ENCODE results near the gene ABHD17A. TPM values are rescaled to one million over a fixed set of nuclear protein-coding genes. Genes with fewer than 3 reads are reported as not detected.

ABHD17A gene
- polyA plus RNA-seq, 12 donors = 35.7 to 74.2 (median 41.6) TPM; not detected in 1

- no peak for DNase-seq
These were observed 42.2 kb downstream of the ABHD17A start for GRCh38 chr19:1843116-1843515.

- no peak for DNase-seq
These were observed 43.9 kb downstream of the ABHD17A start for GRCh38 chr19:1841209-1841924.

GRCh38 chr19:1840541-1841115 lies 44.7 kb downstream of the ABHD17A start:
- DNase-seq = no peak

- DNase-seq = no peak
These were observed 45.4 kb downstream of the ABHD17A start for GRCh38 chr19:1839658-1840540.

- DNase-seq = no peak
These were observed 47.6 kb downstream of the ABHD17A start for GRCh38 chr19:1837625-1838105.

- no peak for DNase-seq
These were observed 48.1 kb downstream of the ABHD17A start for GRCh38 chr19:1837222-1837565.

- no peak for DNase-seq
These were observed 48.7 kb downstream of the ABHD17A start for GRCh38 chr19:1836458-1837221.

- no peak for DNase-seq
These were observed 51.8 kb downstream of the ABHD17A start for GRCh38 chr19:1833540-1833939.

- no peak for DNase-seq
These were observed 53.1 kb downstream of the ABHD17A start for GRCh38 chr19:1832046-1832663.

GRCh38 chr19:1830978-1831377 lies 54.3 kb downstream of the ABHD17A start:
- DNase-seq = no peak

GRCh38 chr19:1830568-1830967 lies 54.7 kb downstream of the ABHD17A start:
- DNase-seq = no peak

- DNase-seq = no peak
These were observed 55.3 kb downstream of the ABHD17A start for GRCh38 chr19:1829958-1830357.

- DNase-seq = no peak
These were observed 56.7 kb downstream of the ABHD17A start for GRCh38 chr19:1828279-1829238.

- DNase-seq = no peak
These were observed 57.6 kb downstream of the ABHD17A start for GRCh38 chr19:1827566-1828278.

Other genes with a start within 250 kb of the ABHD17A start
- 100 to 1,000 TPM in 10 of 12 donors, 10 to 100 TPM in 1, not detected in 1; 96.3 to 195 (median 120) TPM for gene TCF3, start 232.9 kb downstream of the ABHD17A start, polyA plus RNA-seq (ENCODE audit: insufficient read length in 12 of 12)
- under 1 TPM in 6 of 12 donors, not detected in 6; 0.01 to 0.04 (median 0.04) TPM for gene ONECUT3, start 132.0 kb downstream of the ABHD17A start, polyA plus RNA-seq (ENCODE audit: insufficient read length in 12 of 12)
- gene ATP8B3, start 73.2 kb downstream of the ABHD17A start, polyA plus RNA-seq (ENCODE audit: insufficient read length in 12 of 12) = 1 to 10 TPM in 2 of 12 donors, under 1 TPM in 8, not detected in 2; 0.41 to 2.8 (median 0.62) TPM
- 10 to 100 TPM in 11 of 12 donors, not detected in 1; 14.7 to 39.3 (median 17.3) TPM for gene REXO1, start 37.0 kb downstream of the ABHD17A start, polyA plus RNA-seq (ENCODE audit: insufficient read length in 12 of 12)
- gene KLF16, start 21.9 kb downstream of the ABHD17A start, polyA plus RNA-seq (ENCODE audit: insufficient read length in 12 of 12) = 10 to 100 TPM in 3 of 12 donors, 1 to 10 TPM in 8, not detected in 1; 6.1 to 16.4 (median 8.1) TPM
- 1 to 10 TPM in 8 of 12 donors, under 1 TPM in 2, not detected in 2; 0.70 to 2.9 (median 1.2) TPM for gene ADAT3, start 19.9 kb upstream of the ABHD17A start, polyA plus RNA-seq (ENCODE audit: insufficient read length in 12 of 12)
- 10 to 100 TPM in 11 of 12 donors, not detected in 1; 18.3 to 42.5 (median 25.1) TPM for gene SCAMP4, start 19.9 kb upstream of the ABHD17A start, polyA plus RNA-seq (ENCODE audit: insufficient read length in 12 of 12)
- 100 to 1,000 TPM in 1 of 12 donors, 10 to 100 TPM in 10, not detected in 1; 25.3 to 114 (median 36.0) TPM for gene CSNK1G2, start 55.7 kb upstream of the ABHD17A start, polyA plus RNA-seq (ENCODE audit: insufficient read length in 12 of 12)
- gene BTBD2, start 130.2 kb upstream of the ABHD17A start, polyA plus RNA-seq (ENCODE audit: insufficient read length in 12 of 12) = 10 to 100 TPM in 11 of 12 donors, not detected in 1; 51.2 to 83.3 (median 59.4) TPM
- gene MKNK2, start 165.7 kb upstream of the ABHD17A start, polyA plus RNA-seq (ENCODE audit: insufficient read length in 12 of 12) = 100 to 1,000 TPM in 3 of 12 donors, 10 to 100 TPM in 9; 51.7 to 925 (median 82.0) TPM
- 10 to 100 TPM in 11 of 12 donors, not detected in 1; 14.5 to 28.4 (median 15.8) TPM for gene MOB3A, start 210.8 kb upstream of the ABHD17A start, polyA plus RNA-seq (ENCODE audit: insufficient read length in 12 of 12)
- gene IZUMO4, start 211.4 kb upstream of the ABHD17A start, polyA plus RNA-seq (ENCODE audit: insufficient read length in 12 of 12) = 1 to 10 TPM in 9 of 12 donors, under 1 TPM in 1, not detected in 2; 0.97 to 3.8 (median 2.0) TPM

Data from muscle of arm (tissue), 12 donors.